ENCODE data around the gene LRRK1. TPM values are rescaled to one million over a fixed set of nuclear protein-coding genes. Genes with fewer than 3 reads are reported as not detected.

Gene LRRK1, protein sequence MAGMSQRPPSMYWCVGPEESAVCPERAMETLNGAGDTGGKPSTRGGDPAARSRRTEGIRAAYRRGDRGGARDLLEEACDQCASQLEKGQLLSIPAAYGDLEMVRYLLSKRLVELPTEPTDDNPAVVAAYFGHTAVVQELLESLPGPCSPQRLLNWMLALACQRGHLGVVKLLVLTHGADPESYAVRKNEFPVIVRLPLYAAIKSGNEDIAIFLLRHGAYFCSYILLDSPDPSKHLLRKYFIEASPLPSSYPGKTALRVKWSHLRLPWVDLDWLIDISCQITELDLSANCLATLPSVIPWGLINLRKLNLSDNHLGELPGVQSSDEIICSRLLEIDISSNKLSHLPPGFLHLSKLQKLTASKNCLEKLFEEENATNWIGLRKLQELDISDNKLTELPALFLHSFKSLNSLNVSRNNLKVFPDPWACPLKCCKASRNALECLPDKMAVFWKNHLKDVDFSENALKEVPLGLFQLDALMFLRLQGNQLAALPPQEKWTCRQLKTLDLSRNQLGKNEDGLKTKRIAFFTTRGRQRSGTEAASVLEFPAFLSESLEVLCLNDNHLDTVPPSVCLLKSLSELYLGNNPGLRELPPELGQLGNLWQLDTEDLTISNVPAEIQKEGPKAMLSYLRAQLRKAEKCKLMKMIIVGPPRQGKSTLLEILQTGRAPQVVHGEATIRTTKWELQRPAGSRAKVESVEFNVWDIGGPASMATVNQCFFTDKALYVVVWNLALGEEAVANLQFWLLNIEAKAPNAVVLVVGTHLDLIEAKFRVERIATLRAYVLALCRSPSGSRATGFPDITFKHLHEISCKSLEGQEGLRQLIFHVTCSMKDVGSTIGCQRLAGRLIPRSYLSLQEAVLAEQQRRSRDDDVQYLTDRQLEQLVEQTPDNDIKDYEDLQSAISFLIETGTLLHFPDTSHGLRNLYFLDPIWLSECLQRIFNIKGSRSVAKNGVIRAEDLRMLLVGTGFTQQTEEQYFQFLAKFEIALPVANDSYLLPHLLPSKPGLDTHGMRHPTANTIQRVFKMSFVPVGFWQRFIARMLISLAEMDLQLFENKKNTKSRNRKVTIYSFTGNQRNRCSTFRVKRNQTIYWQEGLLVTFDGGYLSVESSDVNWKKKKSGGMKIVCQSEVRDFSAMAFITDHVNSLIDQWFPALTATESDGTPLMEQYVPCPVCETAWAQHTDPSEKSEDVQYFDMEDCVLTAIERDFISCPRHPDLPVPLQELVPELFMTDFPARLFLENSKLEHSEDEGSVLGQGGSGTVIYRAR (N-terminal part only)
- total RNA-seq, result 10 to 100 TPM in 2 of 4 donors, 1 to 10 TPM in 2; 5.7 to 12.0 (median 10.0) TPM

DNA sequence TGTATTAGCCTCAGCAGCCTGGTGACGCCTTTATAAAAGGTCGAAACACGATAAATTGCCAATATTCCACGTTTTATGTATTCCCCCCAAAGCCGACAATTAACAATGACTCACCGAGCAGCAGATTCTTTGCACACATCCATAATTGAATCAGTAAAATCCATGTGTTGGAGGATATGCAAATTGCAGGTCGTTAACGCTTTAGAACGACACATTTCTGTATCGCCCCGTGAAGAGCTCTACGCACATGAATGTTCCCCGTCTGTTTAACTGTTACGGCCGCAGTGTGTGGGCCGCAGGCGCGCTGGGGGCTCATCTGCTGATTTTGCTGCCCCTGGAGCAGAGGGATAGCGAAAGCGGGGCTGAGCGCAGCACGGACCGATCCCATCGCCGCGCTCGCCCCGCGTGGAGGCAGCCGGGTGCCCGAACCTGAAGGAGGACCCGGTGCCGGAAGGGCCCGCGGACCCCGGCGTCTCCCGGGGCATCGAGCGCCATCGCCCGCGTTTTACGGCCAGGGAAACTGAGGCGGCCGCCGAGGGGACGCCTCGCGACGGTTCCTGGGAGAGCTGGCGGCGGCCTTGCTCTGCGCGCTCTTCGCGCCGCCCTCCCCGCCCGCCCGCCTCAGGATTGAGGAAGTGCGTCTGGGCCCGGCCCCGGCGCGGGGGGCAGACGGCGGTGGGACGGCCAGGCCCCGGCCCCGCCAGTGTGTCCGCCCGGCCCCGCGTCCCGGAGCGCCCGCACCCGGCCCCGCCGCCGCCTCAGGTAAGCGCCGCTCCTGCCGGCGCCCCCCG lies at the start of gene LRRK1:
TSS of gene LRRK1 (plus strand) at position 668 of the 791 bp plus-strand sequence. CDS start 5,276 bp downstream, outside the sequence.
- WGBS, 2 donors, result 1 to 3% methylated on average over 11 to 18 of the region's 87 CpGs
- no peaks in the 10 kb centered on the region for H3K9me3 ChIP-seq
- intact Hi-C loops (cut with DNase I), result loop anchor here (5.0 kb wide), 1 partner anchor 88 kb away; no protein-coding TSS in a partner anchor
- H3K36me3 ChIP-seq, result peaks cover 0 to 6% (median 0%) of the 10 kb centered on the region in 3 donors
- TF ChIP-seq, protein P1, sequence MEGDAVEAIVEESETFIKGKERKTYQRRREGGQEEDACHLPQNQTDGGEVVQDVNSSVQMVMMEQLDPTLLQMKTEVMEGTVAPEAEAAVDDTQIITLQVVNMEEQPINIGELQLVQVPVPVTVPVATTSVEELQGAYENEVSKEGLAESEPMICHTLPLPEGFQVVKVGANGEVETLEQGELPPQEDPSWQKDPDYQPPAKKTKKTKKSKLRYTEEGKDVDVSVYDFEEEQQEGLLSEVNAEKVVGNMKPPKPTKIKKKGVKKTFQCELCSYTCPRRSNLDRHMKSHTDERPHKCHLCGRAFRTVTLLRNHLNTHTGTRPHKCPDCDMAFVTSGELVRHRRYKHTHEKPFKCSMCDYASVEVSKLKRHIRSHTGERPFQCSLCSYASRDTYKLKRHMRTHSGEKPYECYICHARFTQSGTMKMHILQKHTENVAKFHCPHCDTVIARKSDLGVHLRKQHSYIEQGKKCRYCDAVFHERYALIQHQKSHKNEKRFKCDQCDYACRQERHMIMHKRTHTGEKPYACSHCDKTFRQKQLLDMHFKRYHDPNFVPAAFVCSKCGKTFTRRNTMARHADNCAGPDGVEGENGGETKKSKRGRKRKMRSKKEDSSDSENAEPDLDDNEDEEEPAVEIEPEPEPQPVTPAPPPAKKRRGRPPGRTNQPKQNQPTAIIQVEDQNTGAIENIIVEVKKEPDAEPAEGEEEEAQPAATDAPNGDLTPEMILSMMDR (IDR thresholded peaks at IDR 0.05), result no peak
- TF ChIP-seq POLR2A (IDR thresholded peaks at IDR 0.05), result peak in 1 of 4 donors; percentile 39
- H3K4me3 ChIP-seq, result peak within 1 kb of the TSS; percentile 67 to 90 (median 80)
- no peak for DNase-seq
- H3K4me1 ChIP-seq, result peaks cover 10 to 58% (median 20%) of the 10 kb centered on the region in 3 donors
- no peaks in the 10 kb centered on the region for H3K27me3 ChIP-seq
- H3K27ac ChIP-seq, result peak within 1 kb of the TSS; percentile 74 to 88 (median 82)

DNA sequence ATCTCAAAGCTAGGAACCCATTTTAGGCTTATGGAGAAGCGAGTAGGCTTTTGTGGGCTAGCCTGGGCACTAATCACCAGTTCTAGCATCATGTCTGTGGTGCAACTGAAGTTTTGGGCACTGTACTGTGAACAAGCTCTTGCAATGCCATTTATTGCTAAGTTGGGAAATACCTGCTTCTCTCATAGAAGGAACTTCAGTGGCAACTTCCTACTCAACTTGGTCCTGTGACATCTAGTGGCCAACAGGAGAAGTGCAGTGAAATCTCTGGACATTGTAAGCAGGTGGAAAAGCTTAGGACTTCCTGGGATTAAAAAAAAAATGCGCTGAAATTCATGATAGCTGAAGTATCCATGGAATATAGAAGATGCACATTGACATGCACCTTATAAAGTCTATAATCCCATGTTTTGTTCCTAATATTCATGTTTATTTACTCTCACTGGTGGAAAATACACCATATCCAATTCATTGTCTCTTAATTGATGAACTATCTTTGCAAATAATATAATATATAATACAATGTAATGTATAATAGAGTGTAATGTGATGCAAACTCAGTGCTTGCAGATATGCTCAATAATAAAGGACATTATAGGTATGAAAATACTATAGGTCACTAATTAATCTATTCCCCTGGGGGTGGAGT lies 46.0 kb upstream of the LRRK1 start:
- Histone ChIP-seq H3K36me3 (no peaks in the 10 kb centered on the region), H3K27me3 (peaks cover 0 to 10% (median 0%) of the 10 kb centered on the region in 4 donors), H3K4me1 (peaks cover 0 to 11% (median 3%) of the 10 kb centered on the region in 3 donors), H3K4me3 (no peak overlapping the region), H3K9me3 (no peaks in the 10 kb centered on the region), H3K27ac (peak overlapping the region in 1 of 4 donors; percentile 32)
- 11 to 19% methylated on average over 2 of the region's 2 CpGs for WGBS, 2 donors
- TF ChIP-seq, protein P1 (IDR thresholded peaks at IDR 0.05), result peak; percentile 90 to 96 (median 93)
- no peak for TF ChIP-seq POLR2A (IDR thresholded peaks at IDR 0.05)
- intact Hi-C loops (cut with DNase I), result loop anchor here (5.0 kb wide), 1 partner anchor 241 kb away; no protein-coding TSS in a partner anchor
- no peak for DNase-seq

DNA sequence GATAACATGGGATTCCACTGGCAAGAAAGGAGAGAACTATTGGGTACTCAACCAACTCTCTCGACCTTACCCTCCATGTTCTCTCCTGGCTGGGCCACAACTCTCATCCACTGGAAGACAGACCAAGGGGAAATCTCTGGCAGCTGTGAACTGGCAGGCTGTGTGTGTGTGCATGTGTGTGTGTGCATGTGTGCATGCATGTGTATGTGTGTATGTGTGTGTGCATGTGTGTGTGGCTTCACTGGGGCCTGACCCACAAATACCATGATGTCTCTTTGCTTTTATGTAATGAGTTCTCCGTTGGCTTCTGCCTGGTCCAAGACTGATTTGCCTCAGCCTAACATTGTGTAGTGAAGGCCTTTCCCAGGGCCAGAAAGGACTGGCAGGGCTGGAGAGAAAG lies 43.7 kb upstream of the LRRK1 start:
- no peak overlapping the region for H3K4me3 ChIP-seq
- no peak for DNase-seq
- 76 to 94% methylated on average over 2 of the region's 2 CpGs for WGBS, 2 donors
- TF ChIP-seq, protein P1 (IDR thresholded peaks at IDR 0.05), result no peak
- TF ChIP-seq POLR2A (IDR thresholded peaks at IDR 0.05), result no peak
- intact Hi-C loops (cut with DNase I), result no loop called here
- peaks cover 3 to 30% (median 9%) of the 10 kb centered on the region in 3 donors for H3K4me1 ChIP-seq
- H3K27ac ChIP-seq, result no peak overlapping the region
- no peaks in the 10 kb centered on the region for H3K9me3 ChIP-seq
- peaks cover 0 to 33% (median 0%) of the 10 kb centered on the region in 4 donors for H3K27me3 ChIP-seq
- no peaks in the 10 kb centered on the region for H3K36me3 ChIP-seq

DNA sequence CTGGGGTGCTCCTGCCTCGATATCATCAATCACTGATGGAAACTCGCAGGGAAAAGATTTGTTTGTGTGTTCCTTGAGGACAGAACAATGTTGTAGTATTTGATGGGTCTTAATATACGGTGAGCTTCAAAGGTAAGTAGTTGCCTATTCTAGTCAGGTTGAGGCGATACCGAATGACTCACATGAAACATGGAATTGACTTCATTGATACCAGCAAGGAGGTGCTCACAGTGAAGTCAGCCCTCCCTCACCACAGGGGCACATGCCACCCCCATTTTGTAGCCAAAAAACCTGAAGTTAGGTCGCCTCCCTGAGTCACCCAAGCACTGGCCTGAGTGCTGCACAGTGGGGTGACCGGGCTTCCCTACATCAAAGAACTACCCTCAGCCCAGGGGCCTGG lies 43.2 kb upstream of the LRRK1 start:
- no peaks in the 10 kb centered on the region for H3K9me3 ChIP-seq
- no peak overlapping the region for H3K27ac ChIP-seq
- intact Hi-C loops (cut with DNase I), result no loop called here
- WGBS, 2 donors, result 70 to 75% methylated on average over 5 to 7 of the region's 7 CpGs
- DNase-seq, result no peak
- peaks cover 0 to 38% (median 0%) of the 10 kb centered on the region in 4 donors for H3K27me3 ChIP-seq
- H3K4me3 ChIP-seq, result no peak overlapping the region
- peaks cover 3 to 33% (median 12%) of the 10 kb centered on the region in 3 donors for H3K4me1 ChIP-seq
- TF ChIP-seq, protein P1 (IDR thresholded peaks at IDR 0.05), result no peak
- no peak for TF ChIP-seq POLR2A (IDR thresholded peaks at IDR 0.05)
- no peaks in the 10 kb centered on the region for H3K36me3 ChIP-seq

Data from esophagus squamous epithelium (tissue), 5 donors.